ENCODE results near the gene HIVEP1.

HIVEP1 gene

GRCh38 chr6:12017876-12018401 lies 5.8 kb downstream of the HIVEP1 start:
- DNase-seq (ENCODE audit: insufficient read length, low spot score) (no peak), FAIRE-seq (no peak)
- TF ChIP-seq POLR2A (IDR thresholded peaks at IDR 0.05; ENCODE audit: low read depth, low read length): no peak

- no peak for FAIRE-seq
- DNase-seq (ENCODE audit: insufficient read length, low spot score): no peak
- TF ChIP-seq POLR2A (IDR thresholded peaks at IDR 0.05; ENCODE audit: low read depth, low read length): no peak
These were observed 8.2 kb downstream of the HIVEP1 start for GRCh38 chr6:12020187-12020791.

- FAIRE-seq: no peak
- TF ChIP-seq POLR2A (IDR thresholded peaks at IDR 0.05; ENCODE audit: low read depth, low read length): no peak
- DNase-seq (ENCODE audit: insufficient read length, low spot score): no peak
These were observed 10.4 kb downstream of the HIVEP1 start for GRCh38 chr6:12022481-12022880.

GRCh38 chr6:12022953-12023388 lies 10.9 kb downstream of the HIVEP1 start:
- no peak for TF ChIP-seq POLR2A (IDR thresholded peaks at IDR 0.05; ENCODE audit: low read depth, low read length)
- FAIRE-seq: no peak
- DNase-seq (ENCODE audit: insufficient read length, low spot score): no peak

- FAIRE-seq (no peak), DNase-seq (ENCODE audit: insufficient read length, low spot score) (no peak)
- no peak for TF ChIP-seq POLR2A (IDR thresholded peaks at IDR 0.05; ENCODE audit: low read depth, low read length)
These were observed 12.1 kb downstream of the HIVEP1 start for GRCh38 chr6:12024216-12024615.

DNA sequence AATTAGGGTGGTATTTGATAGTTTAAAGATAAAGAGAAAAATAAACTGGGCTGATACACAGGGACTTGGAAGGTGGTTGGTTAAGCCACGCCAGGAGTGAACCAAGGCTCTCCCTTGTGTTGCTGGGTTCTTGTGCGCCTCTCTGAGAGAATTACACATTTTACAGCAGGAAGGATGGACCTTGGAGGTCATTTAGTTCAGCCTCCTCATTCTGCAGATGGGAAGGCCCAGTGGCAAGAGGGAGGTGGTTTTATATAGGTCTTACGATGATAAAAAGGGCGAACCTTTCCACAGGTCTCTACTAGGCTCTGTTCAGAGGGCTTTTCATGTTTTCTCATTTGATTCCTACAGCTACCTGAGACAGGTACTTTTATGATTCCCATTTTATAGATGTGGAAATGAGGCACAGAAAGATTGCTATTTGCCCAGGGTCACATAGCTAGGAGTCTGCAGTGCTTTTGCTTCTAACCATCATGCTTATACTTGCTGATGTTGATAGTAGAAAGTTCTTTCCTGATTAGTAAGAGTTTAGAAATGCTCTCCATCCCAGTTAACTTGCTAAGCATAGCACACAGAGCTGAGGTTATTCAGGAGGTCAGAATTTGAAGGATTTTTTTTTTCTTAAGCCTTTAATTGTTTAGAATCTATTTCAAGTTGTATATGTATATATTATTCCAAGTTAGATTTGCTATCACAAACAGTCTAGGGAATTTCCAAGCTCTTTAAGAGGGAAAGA lies 12.8 kb downstream of the HIVEP1 start:
- FAIRE-seq (peak; percentile 58), DNase-seq (ENCODE audit: insufficient read length, low spot score) (no peak)
- no peak for TF ChIP-seq POLR2A (IDR thresholded peaks at IDR 0.05; ENCODE audit: low read depth, low read length)

GRCh38 chr6:12026120-12026519 lies 14.0 kb downstream of the HIVEP1 start:
- DNase-seq (ENCODE audit: insufficient read length, low spot score) (no peak), FAIRE-seq (no peak)
- TF ChIP-seq POLR2A (IDR thresholded peaks at IDR 0.05; ENCODE audit: low read depth, low read length): no peak

- FAIRE-seq (no peak), DNase-seq (ENCODE audit: insufficient read length, low spot score) (no peak)
- no peak for TF ChIP-seq POLR2A (IDR thresholded peaks at IDR 0.05; ENCODE audit: low read depth, low read length)
These were observed 14.7 kb downstream of the HIVEP1 start for GRCh38 chr6:12026833-12027232.

- DNase-seq (ENCODE audit: insufficient read length, low spot score) (no peak), FAIRE-seq (peak; percentile 70)
- no peak for TF ChIP-seq POLR2A (IDR thresholded peaks at IDR 0.05; ENCODE audit: low read depth, low read length)
These were observed 16.1 kb downstream of the HIVEP1 start for GRCh38 chr6:12028213-12028612.

DNA sequence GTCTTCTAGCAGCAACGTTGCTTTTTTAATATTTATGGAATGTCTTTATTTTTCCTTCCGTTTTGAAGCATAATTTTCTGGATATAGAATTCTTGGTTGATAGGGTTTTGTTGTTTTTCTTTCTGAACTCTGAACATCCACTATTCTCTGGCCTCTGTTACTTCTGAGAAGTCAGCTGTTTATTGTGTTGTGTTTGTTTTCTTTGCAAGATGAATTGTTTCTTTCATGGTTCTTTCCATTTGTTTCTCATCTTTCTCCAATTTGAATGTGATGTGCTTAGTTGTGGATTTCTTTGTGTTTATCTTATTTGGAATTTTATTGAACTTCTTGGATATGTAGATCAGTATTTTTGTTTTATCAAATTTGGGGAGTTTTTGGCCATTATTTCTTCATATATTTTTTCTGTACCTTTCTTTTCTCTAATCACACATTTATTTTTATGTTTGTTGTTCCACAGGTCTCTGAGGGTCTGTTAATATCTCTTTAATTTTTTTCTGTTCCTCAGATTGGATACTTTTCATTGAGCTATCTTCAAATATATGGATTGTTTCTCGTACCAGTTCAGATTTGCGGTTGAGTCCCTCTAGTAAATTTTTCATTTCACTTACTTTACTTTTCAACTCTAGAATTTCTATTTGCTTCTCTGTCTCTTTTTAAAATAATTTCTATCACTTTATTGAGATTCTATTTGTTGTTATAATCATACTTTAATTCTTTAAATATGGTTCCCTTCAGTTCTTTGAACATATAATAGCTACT lies 18.0 kb downstream of the HIVEP1 start:
- DNase-seq (ENCODE audit: insufficient read length, low spot score) (no peak), FAIRE-seq (no peak)
- TF ChIP-seq POLR2A (IDR thresholded peaks at IDR 0.05; ENCODE audit: low read depth, low read length): no peak

- no peak for DNase-seq (ENCODE audit: insufficient read length, low spot score)
- no peak for FAIRE-seq
- TF ChIP-seq POLR2A (IDR thresholded peaks at IDR 0.05; ENCODE audit: low read depth, low read length): no peak
These were observed 19.0 kb downstream of the HIVEP1 start for GRCh38 chr6:12030993-12031550.

GRCh38 chr6:12032783-12033573 lies 20.9 kb downstream of the HIVEP1 start:
- TF ChIP-seq POLR2A (IDR thresholded peaks at IDR 0.05; ENCODE audit: low read depth, low read length): no peak
- DNase-seq (ENCODE audit: insufficient read length, low spot score) (no peak), FAIRE-seq (peak; percentile 45)

DNA sequence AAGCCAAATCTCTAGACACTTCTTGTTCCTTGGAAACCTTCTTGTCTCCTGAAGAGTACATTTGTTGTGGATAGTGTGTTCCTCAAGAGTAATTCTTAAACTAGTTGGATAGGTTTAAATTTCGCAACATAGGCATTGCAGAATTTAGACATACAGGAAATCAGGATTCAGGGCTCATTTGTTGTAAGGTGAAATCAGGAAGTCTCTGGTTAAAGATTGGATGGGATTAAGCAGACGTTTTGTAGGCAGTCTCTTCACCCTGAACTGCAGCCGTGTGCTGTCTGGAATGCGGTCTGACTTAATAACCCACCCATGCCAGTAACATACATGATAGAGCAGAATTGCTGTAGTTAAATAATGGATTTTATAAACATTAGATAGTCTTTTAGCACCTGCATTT lies 21.7 kb downstream of the HIVEP1 start:
- TF ChIP-seq POLR2A (IDR thresholded peaks at IDR 0.05; ENCODE audit: low read depth, low read length): no peak
- DNase-seq (ENCODE audit: insufficient read length, low spot score): no peak
- no peak for FAIRE-seq
